Smooth muscle cell (in vitro differentiated cells): Measurements from ENCODE around the gene CABP4. TPM values are rescaled to one million over a fixed set of nuclear protein-coding genes. Genes with fewer than 3 reads are reported as not detected.

Experiments used
- DNase-seq: peaks from one replicate; lab custom pipeline; 2025; ENCODE audit not compliant: unreplicated experiment; lab: John Stamatoyannopoulos, UW
- H2AFZ ChIP-seq: fragments of 200-600 bp; sonication (generic); 2 replicates; pipeline ENCODE4 v1.6.0; 2016; ENCODE audit warnings: antibody characterized with exemption, low read depth, mild to moderate bottlenecking
- H3F3A ChIP-seq: fragments of 200-600 bp; sonication (generic); 2 replicates; pipeline ENCODE4 v1.6.0; 2017; ENCODE audit warnings: antibody characterized with exemption, low read depth
- H3K27ac ChIP-seq: fragments of 200-600 bp; sonication (generic); 2 replicates; pipeline ENCODE4 v1.5.1; 2016; ENCODE audit warnings: low read depth, mild to moderate bottlenecking
- H3K27me3 ChIP-seq: fragments of 200-600 bp; sonication (generic); 2 replicates; pipeline ENCODE4 v1.6.1; 2016; ENCODE audit warnings: low read depth, mild to moderate bottlenecking
- H3K36me3 ChIP-seq: fragments of 200-600 bp; sonication (generic); 2 replicates; pipeline ENCODE4 v1.5.1; 2016; ENCODE audit warnings: low read depth
- H3K4me1 ChIP-seq: fragments of 200-600 bp; sonication (generic); 2 replicates; pipeline ENCODE4 v1.5.1; 2016; ENCODE audit warnings: low read depth
- H3K4me2 ChIP-seq: fragments of 200-600 bp; sonication (generic); 2 replicates; pipeline ENCODE4 v1.6.0; 2016; ENCODE audit warnings: mild to moderate bottlenecking
- H3K4me3 ChIP-seq: fragments of 200-600 bp; sonication (generic); 2 replicates; pipeline ENCODE4 v1.5.1; 2016; ENCODE audit warnings: mild to moderate bottlenecking
- H3K79me2 ChIP-seq: fragments of 200-600 bp; sonication (generic); 2 replicates; pipeline ENCODE4 v1.6.0; 2016; ENCODE audit warnings: low read depth, mild to moderate bottlenecking
- H3K9ac ChIP-seq: fragments of 200-600 bp; sonication (generic); 2 replicates; pipeline ENCODE4 v1.6.0; 2016; ENCODE audit warnings: low read depth
- H3K9me3 ChIP-seq: fragments of 200-600 bp; sonication (generic); replicated peaks from 2 replicates; pipeline ENCODE4 v1.5.1; 2016; ENCODE audit warnings: low read depth
- H4K20me1 ChIP-seq: fragments of 200-600 bp; sonication (generic); 2 replicates; pipeline ENCODE4 v1.6.0; 2016; ENCODE audit warnings: low read depth
- WGBS: methylation state at CpG from one replicate; pipeline ENCODE4 v1.1.7; 2016; ENCODE audit warnings: low lambda C conversion rate; 5-methylcytosine and 5-hydroxymethylcytosine counted together
- polyA plus RNA-seq: library from polyadenylated mRNA; unstranded; fragments of >200 nt; fragmentation: Nextera tagmentation; extraction: Ambion mirVana; gene quantifications from 2 replicates; pipeline ENCODE4 v1.2.1, GENCODE V29; 2016
- total RNA-seq: library from RNA; depleted of rRNA; stranded (reverse); fragments of >200 nt; gene quantifications from 2 replicates; pipeline ENCODE4 v1.2.3, GENCODE V29; 2014
- TF ChIP-seq, protein P1 (sequence below): fragments of 200-600 bp; sonication (generic); IDR thresholded peaks from 2 replicates; pipeline ENCODE4 v1.5.1; 2017; ENCODE audit warnings: borderline replicate concordance, mild to moderate bottlenecking, antibody characterized with exemption; ENCODE audit not compliant: insufficient read depth, poor library complexity, severe bottlenecking

The CABP4 gene
- total and polyA plus RNA-seq, 2 experiments from 2014 or later = not detected

DNA sequence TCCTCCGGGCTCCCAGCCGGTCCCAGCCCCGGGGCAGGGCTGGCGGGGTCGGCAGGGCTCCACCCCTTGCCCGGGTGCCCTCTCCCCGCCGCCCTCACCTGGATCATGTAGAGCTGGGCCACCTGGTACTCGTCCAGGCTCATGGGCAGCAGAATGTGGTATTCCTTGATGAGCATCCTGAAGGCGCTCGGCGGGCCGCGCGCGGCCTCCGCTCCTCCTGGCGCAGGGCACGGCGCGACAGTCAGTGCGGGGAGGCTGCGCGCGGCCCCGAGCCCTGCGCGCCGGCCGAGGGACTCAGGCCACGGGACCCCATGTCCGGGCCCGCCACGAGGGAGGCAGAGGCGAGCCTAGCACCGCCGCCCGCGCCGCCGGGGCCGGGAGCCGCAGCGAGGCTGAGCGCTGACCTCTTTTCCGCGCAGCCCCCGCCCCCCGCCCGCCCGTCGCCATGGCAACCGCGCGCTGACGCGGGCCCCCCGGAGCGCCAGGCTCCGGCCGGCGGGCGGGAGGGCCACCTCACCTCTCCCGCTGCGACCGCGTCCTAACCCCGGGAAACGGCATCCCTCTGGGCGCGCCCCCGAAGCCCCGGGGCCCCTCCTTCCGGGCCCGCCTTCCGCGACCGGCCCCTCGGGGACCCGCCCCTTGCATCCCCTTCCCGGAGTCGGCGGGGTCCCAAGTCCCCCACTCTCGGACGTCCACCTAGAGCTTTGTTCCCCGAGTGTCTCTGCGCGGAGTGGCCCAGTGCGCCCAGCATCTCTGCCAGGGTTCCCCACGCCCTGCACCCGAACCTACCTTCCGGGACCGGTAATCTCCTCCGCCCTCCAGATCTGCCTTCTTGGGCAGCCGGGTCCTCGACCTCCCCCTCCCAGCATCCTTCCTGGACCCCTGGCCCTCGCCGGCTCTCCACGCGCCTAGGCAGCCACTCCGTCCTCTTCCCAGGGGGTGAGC, 49.1 kb downstream of the CABP4 start:
- DNase-seq = peak; percentile 26

DNA sequence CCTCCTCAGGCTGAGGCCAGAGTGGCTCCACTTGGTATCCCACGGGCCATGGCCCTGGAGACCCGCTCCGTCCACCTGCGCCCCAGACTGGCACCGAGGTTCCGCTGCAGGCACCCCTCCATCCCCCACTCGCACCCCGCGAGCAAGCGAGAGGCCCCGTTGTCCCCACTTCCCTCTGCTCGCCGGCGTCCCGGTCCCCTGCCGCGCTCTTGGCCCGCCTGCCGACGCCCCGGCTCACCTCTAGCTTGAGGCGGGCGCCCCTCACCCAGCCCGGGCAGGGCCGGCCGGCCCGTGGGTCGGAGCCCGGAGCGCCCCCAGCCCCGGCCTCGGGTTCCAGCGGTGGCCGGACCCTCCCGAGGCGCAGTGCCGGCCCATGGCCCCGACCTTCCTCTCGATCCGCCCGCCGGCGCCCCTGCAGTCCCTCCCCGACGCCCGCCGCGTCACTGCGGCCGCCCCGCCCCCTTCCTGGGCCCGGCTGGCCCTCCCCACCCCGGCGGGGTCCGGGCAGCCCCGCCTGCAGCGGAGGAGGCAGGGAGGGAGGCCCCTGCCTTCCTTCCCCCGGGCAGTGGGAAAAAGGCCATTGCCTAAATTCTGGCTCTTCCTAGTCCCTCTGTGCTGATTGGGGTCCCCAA, 49.9 kb downstream of the CABP4 start, which contains the start of gene PITPNM1:
Gene PITPNM1, minus strand, starts transcription at position 414 of the 632 bp plus-strand sequence. CDS start 1,183 bp downstream, outside the sequence.
- Histone ChIP-seq H3K9ac (peak within 1 kb of the TSS; percentile 86), H3K27me3 (no peaks in the 10 kb centered on the region), H3K4me2 (peak within 1 kb of the TSS; percentile 99), H3K4me1 (peaks cover 21% of the 10 kb centered on the region), H3K79me2 (peaks cover 14% of the 10 kb centered on the region), H3K27ac (peak within 1 kb of the TSS; percentile 87), H2AFZ (no peak within 1 kb of the TSS), H3K9me3 (no peaks in the 10 kb centered on the region), H3F3A (peaks cover 4% of the 10 kb centered on the region), H3K4me3 (peak within 1 kb of the TSS; percentile 73), H4K20me1 (peaks cover 18% of the 10 kb centered on the region), H3K36me3 (no peaks in the 10 kb centered on the region)
- DNase-seq = peak; percentile 59
- TF ChIP-seq, protein P1, sequence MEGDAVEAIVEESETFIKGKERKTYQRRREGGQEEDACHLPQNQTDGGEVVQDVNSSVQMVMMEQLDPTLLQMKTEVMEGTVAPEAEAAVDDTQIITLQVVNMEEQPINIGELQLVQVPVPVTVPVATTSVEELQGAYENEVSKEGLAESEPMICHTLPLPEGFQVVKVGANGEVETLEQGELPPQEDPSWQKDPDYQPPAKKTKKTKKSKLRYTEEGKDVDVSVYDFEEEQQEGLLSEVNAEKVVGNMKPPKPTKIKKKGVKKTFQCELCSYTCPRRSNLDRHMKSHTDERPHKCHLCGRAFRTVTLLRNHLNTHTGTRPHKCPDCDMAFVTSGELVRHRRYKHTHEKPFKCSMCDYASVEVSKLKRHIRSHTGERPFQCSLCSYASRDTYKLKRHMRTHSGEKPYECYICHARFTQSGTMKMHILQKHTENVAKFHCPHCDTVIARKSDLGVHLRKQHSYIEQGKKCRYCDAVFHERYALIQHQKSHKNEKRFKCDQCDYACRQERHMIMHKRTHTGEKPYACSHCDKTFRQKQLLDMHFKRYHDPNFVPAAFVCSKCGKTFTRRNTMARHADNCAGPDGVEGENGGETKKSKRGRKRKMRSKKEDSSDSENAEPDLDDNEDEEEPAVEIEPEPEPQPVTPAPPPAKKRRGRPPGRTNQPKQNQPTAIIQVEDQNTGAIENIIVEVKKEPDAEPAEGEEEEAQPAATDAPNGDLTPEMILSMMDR = no peak
- WGBS = 0% methylated on average over 19 of the region's 58 CpGs

More for the DNA sequence above, 49.1 kb downstream of the CABP4 start:
- peaks cover 21% of the 10 kb centered on the region for H3K4me1 ChIP-seq
- H4K20me1 ChIP-seq = peaks cover 18% of the 10 kb centered on the region
- TF ChIP-seq, protein P1 = no peak
- peak overlapping the region; percentile 87 for H3K27ac ChIP-seq
- H3K9ac ChIP-seq = peak overlapping the region; percentile 86
- peaks cover 14% of the 10 kb centered on the region for H3K79me2 ChIP-seq
- whole genome bisulfite sequencing = 4% methylated on average over 68 of the region's 101 CpGs
- H3F3A ChIP-seq = peaks cover 4% of the 10 kb centered on the region
- no peaks in the 10 kb centered on the region for H3K36me3 ChIP-seq
- no peak overlapping the region for H2AFZ ChIP-seq
- peak overlapping the region; percentile 73 for H3K4me3 ChIP-seq
- no peaks in the 10 kb centered on the region for H3K9me3 ChIP-seq
- H3K27me3 ChIP-seq = no peaks in the 10 kb centered on the region
- H3K4me2 ChIP-seq = peak overlapping the region; percentile 99

DNA sequence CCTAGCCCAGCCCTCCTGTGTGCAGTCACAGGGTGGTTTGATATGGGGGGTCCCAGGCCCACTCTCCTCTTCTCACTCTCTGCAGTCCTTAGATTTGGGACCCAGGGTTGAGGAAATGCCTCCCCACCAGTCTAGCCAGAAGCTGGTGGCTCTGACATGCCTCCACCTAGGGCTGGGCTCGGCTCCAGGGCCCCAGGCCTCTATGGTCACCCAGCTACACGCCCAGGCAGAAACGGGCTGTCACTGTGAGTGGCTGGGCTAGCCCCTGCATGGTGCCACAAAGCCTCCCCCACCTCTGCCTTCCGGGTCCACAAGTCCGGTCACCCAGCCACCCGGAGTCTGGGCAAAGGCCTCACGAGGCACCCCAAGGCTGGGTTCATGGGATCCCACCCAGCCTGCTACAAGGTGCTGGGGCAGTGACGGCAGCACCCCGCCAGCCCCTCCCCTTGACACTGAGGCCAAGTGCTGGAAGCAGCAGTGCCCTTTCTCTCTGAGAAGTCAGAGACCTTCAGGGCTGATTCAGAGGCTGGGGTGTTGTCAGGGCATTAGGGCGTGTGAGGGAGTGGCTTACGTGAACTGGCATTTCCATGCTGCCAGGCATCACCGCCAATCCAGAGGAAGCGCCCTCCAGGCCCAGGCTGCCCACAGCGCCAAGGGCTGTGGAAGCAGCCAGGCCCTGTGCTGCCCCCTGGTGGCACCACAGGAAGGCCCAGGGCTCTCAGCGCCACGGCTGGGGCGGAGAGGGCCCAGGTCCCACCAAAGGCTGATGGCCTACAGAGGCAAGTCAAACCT, 50.6 kb downstream of the CABP4 start:
- no peaks in the 10 kb centered on the region for H3K27me3 ChIP-seq
- peak; percentile 62 for DNase-seq
- H2AFZ ChIP-seq = no peak overlapping the region
- H3K9ac ChIP-seq = peak overlapping the region; percentile 86
- peak overlapping the region; percentile 99 for H3K4me2 ChIP-seq
- TF ChIP-seq, protein P1 = peak; percentile 95
- H3K79me2 ChIP-seq = peaks cover 14% of the 10 kb centered on the region
- H3K4me3 ChIP-seq = peak overlapping the region; percentile 73
- peaks cover 4% of the 10 kb centered on the region for H3F3A ChIP-seq
- peak overlapping the region; percentile 87 for H3K27ac ChIP-seq
- peaks cover 21% of the 10 kb centered on the region for H3K4me1 ChIP-seq
- peaks cover 18% of the 10 kb centered on the region for H4K20me1 ChIP-seq
- 30% methylated on average over 17 of the region's 17 CpGs for WGBS
- H3K9me3 ChIP-seq = no peaks in the 10 kb centered on the region
- H3K36me3 ChIP-seq = no peaks in the 10 kb centered on the region
